ENCODE measurements around the gene SMYD4. TPM values are rescaled to one million over a fixed set of nuclear protein-coding genes. Genes with fewer than 3 reads are reported as not detected.

SMYD4 gene
- total RNA-seq, 6 experiments from 2014 or later = 6.3 to 10.3 (median 8.7) TPM

DNA sequence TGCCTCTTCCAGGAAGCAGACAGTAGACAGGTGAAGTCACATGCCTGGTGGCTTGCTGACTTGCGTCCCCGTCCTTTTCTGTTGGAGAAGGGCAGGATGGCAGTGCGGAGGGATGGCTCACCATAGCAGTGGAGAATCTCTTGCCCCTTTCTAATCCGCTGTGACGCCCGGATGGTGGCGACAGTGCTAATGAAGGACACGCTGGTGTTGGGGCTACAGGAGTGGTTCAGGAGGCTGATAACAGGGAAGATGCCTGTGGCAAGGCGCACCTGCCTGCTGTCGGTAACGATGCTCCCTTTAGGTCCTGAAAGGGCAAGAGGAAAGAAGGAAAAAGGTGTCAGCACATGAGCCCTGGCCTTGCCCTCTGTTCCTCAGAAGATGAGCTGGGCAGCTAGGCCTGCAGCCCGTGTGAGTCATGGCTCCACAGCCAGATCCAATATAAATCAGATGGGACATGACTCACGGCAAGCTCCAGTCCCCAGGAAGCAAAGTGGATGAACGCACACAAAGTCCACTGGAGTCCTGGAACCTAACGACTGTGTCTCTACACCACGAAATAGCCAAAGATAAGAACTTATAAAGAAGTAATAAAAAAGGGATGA lies 42.3 kb downstream of the SMYD4 start:
- Mint-ChIP-seq H3K27ac (peak overlapping the region; percentile 90), H3K9me3 (no peaks in the 10 kb centered on the region), H3K36me3 (ENCODE audit: low read depth) (peaks cover 17% of the 10 kb centered on the region; the same call in 1 of the 2 replicates), H3K27me3 (ENCODE audit: insufficient read depth) (no peaks in the 10 kb centered on the region), H3K4me1 (ENCODE audit: low read depth) (peaks cover 33% of the 10 kb centered on the region), H3K4me3 (peak overlapping the region; percentile 73)
- DNase-seq = peak; percentile 93
- TF ChIP-seq, protein P1, sequence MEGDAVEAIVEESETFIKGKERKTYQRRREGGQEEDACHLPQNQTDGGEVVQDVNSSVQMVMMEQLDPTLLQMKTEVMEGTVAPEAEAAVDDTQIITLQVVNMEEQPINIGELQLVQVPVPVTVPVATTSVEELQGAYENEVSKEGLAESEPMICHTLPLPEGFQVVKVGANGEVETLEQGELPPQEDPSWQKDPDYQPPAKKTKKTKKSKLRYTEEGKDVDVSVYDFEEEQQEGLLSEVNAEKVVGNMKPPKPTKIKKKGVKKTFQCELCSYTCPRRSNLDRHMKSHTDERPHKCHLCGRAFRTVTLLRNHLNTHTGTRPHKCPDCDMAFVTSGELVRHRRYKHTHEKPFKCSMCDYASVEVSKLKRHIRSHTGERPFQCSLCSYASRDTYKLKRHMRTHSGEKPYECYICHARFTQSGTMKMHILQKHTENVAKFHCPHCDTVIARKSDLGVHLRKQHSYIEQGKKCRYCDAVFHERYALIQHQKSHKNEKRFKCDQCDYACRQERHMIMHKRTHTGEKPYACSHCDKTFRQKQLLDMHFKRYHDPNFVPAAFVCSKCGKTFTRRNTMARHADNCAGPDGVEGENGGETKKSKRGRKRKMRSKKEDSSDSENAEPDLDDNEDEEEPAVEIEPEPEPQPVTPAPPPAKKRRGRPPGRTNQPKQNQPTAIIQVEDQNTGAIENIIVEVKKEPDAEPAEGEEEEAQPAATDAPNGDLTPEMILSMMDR (IDR thresholded peaks at IDR 0.05) = no peak

DNA sequence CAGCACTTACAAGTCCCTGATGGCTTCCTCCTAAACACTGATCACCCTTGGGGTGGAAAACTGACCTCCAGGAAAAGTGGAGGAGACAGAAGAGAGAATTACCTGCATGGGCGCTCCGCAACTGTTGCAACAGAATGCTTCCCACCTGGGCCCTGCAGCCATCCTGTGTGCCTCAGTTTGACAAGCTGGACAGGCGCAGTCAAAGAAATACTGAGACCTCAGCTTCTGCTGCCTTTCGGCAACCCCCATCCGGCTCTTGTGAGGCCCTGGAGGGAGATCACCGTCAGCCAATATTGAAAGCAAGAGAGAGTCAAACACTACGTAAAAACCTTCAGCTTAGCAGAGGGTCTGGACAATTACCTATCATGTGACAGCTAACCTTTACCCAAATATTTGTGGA lies 43.0 kb downstream of the SMYD4 start:
- Mint-ChIP-seq H3K27ac (no peak overlapping the region), H3K9me3 (no peaks in the 10 kb centered on the region), H3K4me3 (no peak overlapping the region), H3K36me3 (ENCODE audit: low read depth) (peaks cover 22% of the 10 kb centered on the region; the same call in 1 of the 2 replicates), H3K4me1 (ENCODE audit: low read depth) (peaks cover 33% of the 10 kb centered on the region), H3K27me3 (ENCODE audit: insufficient read depth) (no peaks in the 10 kb centered on the region)
- DNase-seq = no peak
- TF ChIP-seq, protein P1 (IDR thresholded peaks at IDR 0.05) = no peak

DNA sequence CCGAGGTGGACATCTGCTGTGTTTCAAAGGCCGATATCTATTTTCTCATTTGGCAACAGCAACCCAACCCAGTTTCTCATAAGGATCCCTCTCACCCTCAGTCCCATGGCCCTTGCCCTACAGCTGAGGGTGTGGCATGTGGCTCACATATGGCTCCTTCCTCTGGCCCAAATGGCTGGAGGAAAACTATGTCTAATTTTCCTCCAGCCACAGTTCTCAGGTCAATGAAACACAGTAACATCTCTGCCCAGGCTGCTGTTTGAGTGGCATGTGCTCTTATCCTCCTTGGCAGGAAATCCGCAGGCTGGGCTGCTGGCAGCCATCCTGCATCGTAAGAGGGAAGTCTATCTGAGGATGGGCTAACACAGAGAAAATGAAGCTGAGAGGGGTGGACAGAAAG lies 43.8 kb downstream of the SMYD4 start:
- H3K27me3 Mint-ChIP-seq (ENCODE audit: insufficient read depth) = no peaks in the 10 kb centered on the region
- TF ChIP-seq, protein P1 (IDR thresholded peaks at IDR 0.05) = no peak
- H3K36me3 Mint-ChIP-seq (ENCODE audit: low read depth) = peaks cover 27% of the 10 kb centered on the region; the same call in 1 of the 2 replicates
- no peak overlapping the region for H3K27ac Mint-ChIP-seq
- H3K9me3 Mint-ChIP-seq = no peaks in the 10 kb centered on the region
- H3K4me3 Mint-ChIP-seq = no peak overlapping the region
- no peak for DNase-seq
- peaks cover 33% of the 10 kb centered on the region for H3K4me1 Mint-ChIP-seq (ENCODE audit: low read depth)

DNA sequence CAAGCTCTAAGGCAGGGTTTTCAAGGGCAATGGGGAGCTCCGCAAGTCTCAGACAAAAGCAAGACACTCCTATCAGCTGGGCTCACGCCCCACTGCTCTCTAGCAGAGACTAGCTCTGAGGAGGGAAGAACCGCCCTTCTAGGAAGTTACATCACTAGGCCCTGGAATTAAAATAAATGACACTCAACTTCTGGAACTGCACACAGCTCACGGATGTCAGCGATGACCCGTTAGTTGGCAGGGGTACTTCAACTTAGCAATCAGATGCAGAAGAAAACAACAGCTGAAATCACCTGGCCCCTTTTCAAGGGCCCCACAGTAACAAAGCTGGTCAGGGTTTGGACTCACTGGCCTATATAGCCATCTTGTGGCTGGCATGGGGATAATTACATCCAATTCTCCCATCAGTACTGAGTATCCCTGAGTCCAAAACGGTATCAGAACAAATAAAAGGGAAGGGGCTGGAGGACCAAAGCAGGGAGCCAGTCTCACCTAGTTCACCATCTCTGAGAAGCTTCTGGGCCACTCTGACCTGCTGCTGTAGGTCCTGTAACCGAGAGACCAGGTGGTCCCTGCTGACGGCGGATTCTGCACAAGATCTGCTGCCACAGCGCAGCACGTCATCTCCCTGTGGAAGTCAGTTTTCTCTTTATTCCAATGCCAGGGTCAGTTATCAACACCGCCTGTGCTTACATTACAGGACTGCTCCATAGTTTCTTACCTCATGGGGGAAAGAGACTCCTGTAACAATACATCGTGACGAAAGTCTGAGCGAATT lies 45.7 kb downstream of the SMYD4 start:
- DNase-seq = peak; percentile 39
- Mint-ChIP-seq H3K4me3 (no peak overlapping the region), H3K36me3 (ENCODE audit: low read depth) (peaks cover 27% of the 10 kb centered on the region; the same call in 1 of the 2 replicates), H3K27ac (no peak overlapping the region; the same call in 1 of the 2 replicates), H3K27me3 (ENCODE audit: insufficient read depth) (no peaks in the 10 kb centered on the region), H3K4me1 (ENCODE audit: low read depth) (peaks cover 49% of the 10 kb centered on the region), H3K9me3 (no peaks in the 10 kb centered on the region)
- TF ChIP-seq, protein P1 (IDR thresholded peaks at IDR 0.05) = peak; percentile 83

DNA sequence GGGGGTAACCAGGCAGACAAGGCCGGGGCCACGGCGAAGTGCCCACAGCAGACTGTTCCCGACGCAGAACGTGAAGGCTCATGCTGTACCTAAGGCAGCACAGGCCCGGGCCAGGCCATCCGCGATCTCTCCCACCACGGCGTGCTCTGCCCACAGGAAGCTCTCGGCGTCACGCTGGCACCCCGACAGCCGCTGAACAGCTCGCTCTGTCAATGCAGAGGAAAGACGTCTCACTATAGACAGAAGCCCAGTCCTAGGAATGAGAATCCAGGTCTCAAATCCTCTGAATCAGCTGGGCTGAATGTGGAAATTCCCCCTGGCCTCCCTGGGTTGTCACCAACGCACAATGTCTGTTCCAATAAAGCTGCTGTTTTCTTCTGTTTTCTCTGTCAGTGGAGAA lies 46.4 kb downstream of the SMYD4 start:
- peaks cover 27% of the 10 kb centered on the region; the same call in 1 of the 2 replicates for H3K36me3 Mint-ChIP-seq (ENCODE audit: low read depth)
- no peak overlapping the region for H3K4me3 Mint-ChIP-seq
- H3K27me3 Mint-ChIP-seq (ENCODE audit: insufficient read depth) = no peaks in the 10 kb centered on the region
- no peak overlapping the region for H3K27ac Mint-ChIP-seq
- H3K9me3 Mint-ChIP-seq = no peaks in the 10 kb centered on the region
- peaks cover 45% of the 10 kb centered on the region for H3K4me1 Mint-ChIP-seq (ENCODE audit: low read depth)
- DNase-seq = no peak
- TF ChIP-seq, protein P1 (IDR thresholded peaks at IDR 0.05) = no peak

Measured in HFFc6 (cell line).